BLaER1 (cell line): ENCODE data around the gene CCL11.
"Not testable (repeated sequence)": the region's sequence is repeated elsewhere in the genome, so short reads cannot be mapped to it uniquely, and the experiment has no call there.

Experiments
- H3K27ac ChIP-seq: shearing (Covaris generic); formaldehyde crosslinking; 2 replicates; pipeline ENCODE4 v1.8.1; 2022
- H3K27me3 ChIP-seq: shearing (Covaris generic); formaldehyde crosslinking; 2 replicates; pipeline ENCODE4 v1.8.1; 2022
- H3K36me3 ChIP-seq: shearing (Covaris generic); formaldehyde crosslinking; 2 replicates; pipeline ENCODE4 v1.8.1; 2022
- H3K4me1 ChIP-seq: shearing (Covaris generic); formaldehyde crosslinking; 2 replicates; pipeline ENCODE4 v1.8.1; 2022
- H3K4me2 ChIP-seq: shearing (Covaris generic); formaldehyde crosslinking; 2 replicates; pipeline ENCODE4 v1.8.1; 2022
- H3K4me3 ChIP-seq: shearing (Covaris generic); formaldehyde crosslinking; 2 replicates; pipeline ENCODE4 v1.8.1; 2022
- H3K9ac ChIP-seq: shearing (Covaris generic); formaldehyde crosslinking; 2 replicates; pipeline ENCODE4 v1.8.1; 2022
- H3K9me3 ChIP-seq: shearing (Covaris generic); formaldehyde crosslinking; 2 replicates; pipeline ENCODE4 v1.8.1; 2022
- H4K20me1 ChIP-seq: shearing (Covaris generic); formaldehyde crosslinking; 2 replicates; pipeline ENCODE4 v1.8.1; 2022
- Cebpa-rat ChIP-seq: shearing (Covaris generic); IDR thresholded peaks from 2 replicates; pipeline ENCODE4 v1.8.1; 2022

The CCL11 gene

DNA sequence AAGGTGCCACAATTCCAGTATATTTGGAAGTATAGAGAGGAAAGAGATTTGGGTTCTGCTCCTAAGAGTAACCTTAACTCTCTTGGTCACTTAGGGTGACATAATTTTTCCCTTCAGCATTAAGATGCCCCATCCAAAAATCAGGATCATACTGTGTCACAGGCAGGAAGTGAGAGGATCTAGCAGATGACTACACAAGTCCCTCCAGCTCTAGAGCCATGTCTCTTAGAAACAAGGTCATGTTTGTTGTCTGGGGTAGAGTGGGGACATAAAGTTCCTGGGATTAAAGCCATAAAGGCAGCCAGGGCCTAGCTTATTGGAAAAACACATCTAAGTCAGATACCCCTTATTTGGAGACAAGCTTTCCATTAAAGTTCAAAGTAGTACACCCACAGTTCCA lies 36.4 kb downstream of the CCL11 start:
- H3K36me3 ChIP-seq, result no peaks in the 10 kb centered on the region
- H3K4me3 ChIP-seq, result no peak overlapping the region
- H4K20me1 ChIP-seq, result no peaks in the 10 kb centered on the region
- H3K4me1 ChIP-seq, result no peaks in the 10 kb centered on the region
- H3K9ac ChIP-seq, result no peak overlapping the region
- H3K27me3 ChIP-seq, result no peaks in the 10 kb centered on the region
- no peaks in the 10 kb centered on the region for H3K9me3 ChIP-seq
- H3K4me2 ChIP-seq, result no peak overlapping the region
- no peak overlapping the region for H3K27ac ChIP-seq
- no peak for TF ChIP-seq Cebpa-rat

DNA sequence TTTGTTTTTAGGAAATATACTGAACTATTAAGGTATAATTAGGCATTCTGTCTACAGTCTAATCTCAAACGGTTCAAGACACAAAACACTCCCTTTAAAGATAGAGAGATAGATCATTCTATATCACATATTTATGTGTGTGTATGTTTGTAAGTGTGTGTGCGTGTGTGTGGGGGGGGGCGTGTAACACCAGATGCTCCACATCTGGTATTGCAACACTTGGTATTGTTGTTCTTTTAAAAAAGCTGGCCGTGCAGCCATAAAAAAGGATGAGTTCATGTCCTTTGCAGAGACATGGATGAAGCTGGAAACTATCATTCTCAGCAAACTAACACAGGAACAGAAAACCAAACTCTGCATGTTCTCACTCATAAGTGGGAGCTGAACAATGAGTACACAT lies 42.0 kb downstream of the CCL11 start:
- H3K36me3 ChIP-seq, result not testable (repeated sequence)

DNA sequence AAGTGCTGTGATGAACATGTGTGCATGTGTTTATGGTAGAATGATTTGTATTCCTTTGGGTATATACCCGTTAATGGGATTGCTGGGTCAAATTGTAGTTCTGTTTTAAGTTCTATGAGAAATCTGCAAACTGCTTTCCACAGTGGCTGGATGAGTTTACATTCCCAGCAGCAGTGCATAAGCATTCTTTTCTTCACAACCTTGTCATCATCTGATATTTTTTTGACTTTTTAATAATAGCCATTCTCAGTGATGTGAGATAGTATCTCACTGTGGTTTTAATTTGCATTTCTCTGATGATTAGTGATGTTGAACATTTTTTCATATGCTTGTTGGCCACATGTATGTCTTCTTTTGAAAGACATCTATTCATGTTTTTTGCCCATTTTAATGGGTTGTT lies 52.2 kb downstream of the CCL11 start:
- H3K4me2 ChIP-seq, result peak overlapping the region; percentile 22; the same call in 1 of the 2 replicates
- H3K4me3 ChIP-seq, result no peak overlapping the region
- H3K9ac ChIP-seq, result no peak overlapping the region
- no peaks in the 10 kb centered on the region for H3K27me3 ChIP-seq
- TF ChIP-seq Cebpa-rat, result no peak
- H3K4me1 ChIP-seq, result peaks cover 8% of the 10 kb centered on the region; the same call in 1 of the 2 replicates
- no peaks in the 10 kb centered on the region for H3K9me3 ChIP-seq
- no peaks in the 10 kb centered on the region for H3K36me3 ChIP-seq
- H4K20me1 ChIP-seq, result no peaks in the 10 kb centered on the region
- no peak overlapping the region for H3K27ac ChIP-seq

More for the DNA sequence above, 42.0 kb downstream of the CCL11 start:
- H3K9me3 ChIP-seq, H3K4me3 ChIP-seq, H3K27ac ChIP-seq, H3K4me2 ChIP-seq, H3K9ac ChIP-seq, H3K4me1 ChIP-seq, H4K20me1 ChIP-seq, H3K27me3 ChIP-seq: not testable (repeated sequence)
